Left cardiac atrium (tissue), 4 donors: ENCODE results near the gene CD320. TPM values are rescaled to one million over a fixed set of nuclear protein-coding genes. Genes with fewer than 3 reads are reported as not detected.
"Not testable (repeated sequence)": the region's sequence is repeated elsewhere in the genome, so short reads cannot be mapped to it uniquely, and the experiment has no call there.

Experiments used
- ATAC-seq, 2 donors: fragments of 200-7000 bp; cut with Tn5 transposase; one replicate each; pipeline ENCODE4 v1.9.1; 2020; ENCODE audit warnings: mild to moderate bottlenecking in 2 of 2, moderate library complexity in 2 of 2
- DNase-seq: peaks from one replicate; pipeline ENCODE4 v3.0.0-alpha.2; 2020
- intact Hi-C, 2 donors: fragments of 100-400 bp; cut with DNase I; formaldehyde crosslinking; loops; one replicate each; pipeline versions ENCODE4 v1.14.1 to v1.15.1; 2022 to 2023
- long read RNA-seq: library from polyadenylated mRNA; unstranded; transcript quantifications from one replicate; pipeline ENCODE4 v2.0.0, GENCODE V29; 2021
- total RNA-seq, 2 donors: library from RNA; stranded (reverse); fragmentation: NEBNext Ultra II Directional; extraction: Animal tissue kit (Norgen Biotek cat#: 25700); gene quantifications; one replicate each; pipeline ENCODE4 v1.2.1, GENCODE V29; 2021
- donor health status: DM: no; HTN: yes; CAD: no.
- donor health status: DM: no; HTN: yes; CAD: no; lungs with severe emphysema.
- donor health status: DM: yes; HTN: yes; CAD: no.
- donor health status: Dilated cardiomyopathy.

The CD320 gene
- total RNA-seq, result 10 to 100 TPM; 33.6 to 40.8 TPM
- long read RNA-seq, transcript CD320-201 (5 exons, 1,250 nt), result major isoform, 52 of 58 reads
- long read RNA-seq, partial matches to known transcripts, result 0 of 58 reads
- long read RNA-seq, other reads (novel, unspliced or antisense), result 6 of 58 reads

DNA sequence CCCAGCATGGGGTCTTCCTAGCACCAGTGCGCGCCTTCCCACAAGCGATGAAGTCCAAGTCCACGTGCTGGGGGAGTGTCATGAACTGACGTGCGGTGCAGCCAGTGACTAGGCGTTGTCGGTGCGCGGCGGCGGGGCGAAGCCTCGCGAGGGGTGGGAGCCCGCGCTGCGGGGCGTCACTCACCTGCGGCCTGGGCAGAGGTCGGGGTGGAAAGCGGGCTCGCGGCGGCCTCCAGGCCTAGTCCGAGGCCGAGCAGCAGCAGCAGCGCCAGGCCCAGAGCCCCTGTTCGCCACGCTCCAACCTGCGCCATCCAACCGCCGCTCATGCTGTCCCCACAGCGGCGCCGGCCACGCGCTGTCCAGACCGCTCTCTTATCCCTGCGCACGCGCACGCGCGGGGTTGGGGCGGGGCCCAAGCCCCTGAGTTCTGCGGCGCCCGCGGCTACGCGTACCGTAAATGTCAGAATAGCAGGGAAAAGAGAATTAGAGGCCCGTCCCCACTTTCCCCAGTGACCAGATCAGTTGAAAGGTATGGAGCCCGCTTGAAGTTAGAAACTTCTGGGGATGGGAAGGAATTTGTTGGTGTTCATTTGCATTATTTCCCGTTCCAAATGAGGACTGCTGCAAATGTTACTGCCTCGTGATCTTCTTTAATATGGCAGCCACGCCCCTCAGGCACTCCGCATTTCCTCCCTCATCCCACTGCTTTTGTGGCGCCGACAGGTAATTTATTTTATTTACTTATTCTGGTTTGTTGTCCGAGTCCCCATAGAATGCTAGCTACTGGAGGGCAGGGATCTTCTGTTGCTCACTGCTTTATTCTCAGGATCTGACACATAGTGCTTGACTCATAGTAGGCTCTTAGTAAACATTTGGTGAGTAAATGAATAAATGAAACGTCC is at the start of gene CD320:
TSS of gene CD320 (minus strand) at position 394 of the 902 bp plus-strand sequence. CDS start at position 326, 68 bp downstream.
- ATAC-seq (peak; percentile 95 to 97), DNase-seq (peak; percentile 94)
- intact Hi-C loops, result no loop called here

- DNase-seq (no peak), ATAC-seq (no peak)
- intact Hi-C loops, result loop anchor here (10.0 kb wide), 2 partner anchors 98 to 148 kb away; partner anchors contain the start of gene PRAM1 (in 1 of the 2)
Measured at GRCh38 chr19:8357007-8357521, 48.9 kb upstream of the CD320 start.

- intact Hi-C loops, result loop anchor here (2.0 to 10.0 kb wide), 4 partner anchors 41 to 153 kb away; partner anchors contain the start of gene PRAM1 (in 1 of the 2)
- ATAC-seq (peak; percentile 53 to 83), DNase-seq (no peak)
Measured at GRCh38 chr19:8355631-8356402, 47.7 kb upstream of the CD320 start.

GRCh38 chr19:8352845-8353244 is 44.7 kb upstream of the CD320 start:
- not testable (repeated sequence) for ATAC-seq, DNase-seq

GRCh38 chr19:8352134-8352827 is 44.1 kb upstream of the CD320 start:
- DNase-seq (no peak), ATAC-seq (peak; percentile 37 to 58)
- intact Hi-C loops, result loop anchor here (5.0 to 10.0 kb wide), 4 partner anchors 45 to 225 kb away; partner anchors contain the start of genes MYO1F (in 1 of the 2) and PRAM1 (in 1 of the 2)

More at GRCh38 chr19:8352845-8353244, 44.7 kb upstream of the CD320 start:
- intact Hi-C loops, result loop anchor here (5.0 to 10.0 kb wide), 4 partner anchors 44 to 224 kb away; partner anchors contain the start of genes MYO1F (in 1 of the 2) and PRAM1 (in 1 of the 2)

DNA sequence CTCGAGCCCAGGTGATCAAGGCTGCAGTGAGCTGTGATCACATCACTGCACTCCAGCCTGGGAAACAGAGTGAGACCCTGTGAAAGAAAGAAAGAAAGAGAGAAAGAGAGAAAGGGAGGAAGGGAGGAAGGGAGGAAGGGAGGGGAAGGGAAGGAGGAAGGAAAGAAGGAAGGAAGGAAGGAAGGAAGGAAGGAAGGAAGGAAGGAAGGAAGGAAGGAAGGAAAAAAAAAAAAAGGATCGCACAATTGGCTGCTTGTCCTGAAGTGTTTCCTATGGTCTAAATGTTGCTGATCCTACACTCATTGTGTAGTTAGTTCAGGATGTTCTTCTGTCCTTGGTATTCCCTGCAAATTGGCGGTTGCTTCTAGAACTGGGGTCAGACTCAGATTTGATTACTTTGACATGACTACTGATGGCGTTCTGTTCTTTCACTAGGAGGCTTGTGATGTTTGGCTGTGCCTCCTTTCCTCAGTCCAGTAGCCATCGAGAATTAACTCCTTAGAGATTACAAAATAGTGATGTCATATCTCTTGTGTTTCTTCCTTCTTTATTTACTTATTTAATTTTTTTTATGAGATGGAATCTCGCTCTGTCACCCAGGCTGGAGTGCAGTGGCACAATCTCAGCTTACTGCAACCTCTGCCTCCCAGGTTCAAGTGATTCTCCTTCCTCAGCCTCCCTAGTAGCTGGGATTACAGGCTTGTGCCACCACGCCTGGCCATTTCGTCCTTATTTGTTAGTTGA is 41.6 kb upstream of the CD320 start:
- ATAC-seq, DNase-seq: not testable (repeated sequence)
- intact Hi-C loops, result loop anchor here (5.0 to 10.0 kb wide), 4 partner anchors 48 to 228 kb away; partner anchors contain the start of genes MYO1F (in 1 of the 2) and PRAM1 (in 1 of the 2)

DNA sequence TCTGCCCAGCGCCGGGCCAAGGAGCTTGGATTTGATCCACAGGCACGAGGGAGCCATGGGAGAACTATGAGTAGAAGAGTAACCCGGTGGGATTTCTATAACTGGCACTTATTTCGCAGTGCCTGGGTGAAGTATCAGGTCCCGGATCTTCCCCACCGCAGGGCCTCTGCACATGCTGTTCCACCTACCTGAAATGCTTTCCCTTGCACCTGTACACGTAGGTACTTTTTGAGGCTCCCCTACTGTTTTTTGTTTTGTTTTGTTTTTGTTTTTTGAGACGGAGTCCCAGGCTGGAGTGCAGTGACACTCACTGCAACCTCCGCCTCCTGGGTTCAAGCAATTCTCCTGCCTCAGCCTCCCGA is 35.3 kb upstream of the CD320 start:
- intact Hi-C loops, result no loop called here
- no peak for DNase-seq
- no peak for ATAC-seq

DNA sequence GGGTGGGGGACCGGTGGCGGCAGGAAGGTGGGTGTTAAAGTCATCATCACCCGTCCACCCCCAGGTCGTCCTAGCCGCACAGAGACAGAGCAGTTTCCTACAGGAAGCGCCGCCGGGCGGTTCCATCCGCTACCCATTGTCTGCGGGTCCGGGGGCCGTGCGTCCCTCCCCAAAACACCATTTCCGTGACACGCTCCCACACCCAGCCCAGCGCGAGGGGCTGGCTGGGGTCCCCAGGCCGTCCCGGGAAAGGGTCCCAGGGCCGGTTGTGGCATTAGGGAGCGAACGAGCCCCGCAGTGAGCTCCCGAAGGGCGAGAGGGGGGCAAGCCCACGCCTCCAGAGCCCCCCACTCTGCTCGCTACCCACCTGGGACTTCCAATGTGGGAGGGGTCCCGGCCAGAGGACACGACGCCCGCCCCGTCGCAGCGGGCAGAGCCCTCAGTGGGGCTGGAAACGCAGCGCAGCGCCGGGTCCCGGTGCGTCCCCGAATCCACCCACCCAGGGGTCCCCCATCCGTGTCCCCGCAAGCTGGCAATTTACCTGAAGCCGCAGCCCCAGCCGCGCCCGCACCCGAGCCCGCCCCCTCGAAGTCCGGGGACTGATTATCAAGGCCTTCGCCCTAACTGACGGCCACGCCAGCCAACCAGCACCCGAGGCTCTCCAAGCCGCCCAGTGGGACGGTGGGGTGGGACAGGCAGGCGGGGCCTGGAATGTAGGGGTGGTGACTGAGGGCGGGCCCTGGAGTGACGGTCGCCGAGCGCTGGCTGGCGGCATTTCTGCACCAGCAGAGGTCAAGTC is 34.7 kb upstream of the CD320 start, which contains the start of gene KANK3:
TSS of gene KANK3 (minus strand) at position 579 of the 799 bp plus-strand sequence. CDS start 5,434 bp downstream, outside the sequence.
- intact Hi-C loops, result no loop called here
- DNase-seq (peak; percentile 98), ATAC-seq (peak; percentile 99)

DNA sequence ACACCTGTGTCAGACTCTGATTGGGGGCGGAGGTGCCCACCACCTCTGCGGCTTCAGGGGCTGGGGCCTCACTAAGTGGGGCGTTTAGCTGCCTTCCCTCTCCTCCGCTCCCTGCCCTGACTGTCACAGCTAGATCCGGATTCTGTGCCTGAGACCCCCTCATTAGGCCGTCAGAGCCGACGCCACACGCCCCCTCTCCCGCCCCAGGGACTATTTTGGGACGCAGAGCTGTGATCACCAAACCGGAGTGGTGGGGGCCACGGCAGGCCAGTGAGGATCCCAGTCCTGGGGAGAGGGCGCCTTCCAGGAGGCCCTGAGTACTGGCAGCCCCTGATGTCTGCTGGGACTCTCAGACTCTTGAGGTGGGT is 34.1 kb upstream of the CD320 start:
- intact Hi-C loops, result no loop called here
- ATAC-seq, result no peak
- DNase-seq, result no peak

GRCh38 chr19:8341504-8341903 is 33.3 kb upstream of the CD320 start:
- ATAC-seq, intact Hi-C loops, DNase-seq: not testable (repeated sequence)

DNA sequence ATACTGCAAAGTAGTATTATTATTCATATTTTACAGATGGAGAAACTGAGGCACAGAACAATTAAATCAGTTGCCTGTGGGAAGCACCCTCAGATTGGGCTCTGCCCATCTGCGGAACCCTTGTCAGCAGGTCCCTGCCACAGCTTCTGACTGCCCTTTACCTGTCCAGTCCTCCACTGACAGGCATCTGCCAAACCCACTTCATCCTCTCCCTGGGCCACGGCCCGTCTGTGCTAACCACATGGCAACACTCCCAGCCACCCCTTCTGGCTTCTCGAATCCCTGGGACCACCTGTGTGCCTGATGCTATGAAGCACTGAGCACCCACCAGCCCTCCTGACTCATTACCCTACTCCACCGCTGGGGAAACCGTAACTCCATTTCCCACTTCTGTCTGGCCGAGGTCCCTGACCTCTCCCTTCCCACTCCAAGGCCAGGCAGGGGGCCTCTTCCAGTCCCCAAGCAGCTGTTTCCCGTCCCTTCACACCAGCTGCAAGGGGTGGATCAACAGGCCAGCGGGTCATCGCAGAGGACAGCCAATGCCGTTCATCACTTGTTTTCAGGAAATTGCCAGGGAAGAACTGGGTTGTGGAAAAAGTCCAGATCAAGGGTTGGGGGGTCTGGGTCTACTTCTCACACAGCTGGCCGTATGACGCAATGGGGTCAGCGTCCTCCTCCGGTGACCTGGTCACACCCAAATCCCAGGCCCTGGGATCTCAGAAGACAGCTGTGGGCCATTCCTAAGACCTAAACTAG is 32.4 kb upstream of the CD320 start:
- intact Hi-C loops, result no loop called here
- DNase-seq (peak; percentile 79), ATAC-seq (peak; percentile 14 to 44)

GRCh38 chr19:8338835-8339234 is 30.7 kb upstream of the CD320 start:
- intact Hi-C loops, result no loop called here
- ATAC-seq, result no peak
- no peak for DNase-seq

- ATAC-seq (no peak), DNase-seq (no peak)
- intact Hi-C loops, result no loop called here
Measured at GRCh38 chr19:8337728-8338127, 29.6 kb upstream of the CD320 start.

DNA sequence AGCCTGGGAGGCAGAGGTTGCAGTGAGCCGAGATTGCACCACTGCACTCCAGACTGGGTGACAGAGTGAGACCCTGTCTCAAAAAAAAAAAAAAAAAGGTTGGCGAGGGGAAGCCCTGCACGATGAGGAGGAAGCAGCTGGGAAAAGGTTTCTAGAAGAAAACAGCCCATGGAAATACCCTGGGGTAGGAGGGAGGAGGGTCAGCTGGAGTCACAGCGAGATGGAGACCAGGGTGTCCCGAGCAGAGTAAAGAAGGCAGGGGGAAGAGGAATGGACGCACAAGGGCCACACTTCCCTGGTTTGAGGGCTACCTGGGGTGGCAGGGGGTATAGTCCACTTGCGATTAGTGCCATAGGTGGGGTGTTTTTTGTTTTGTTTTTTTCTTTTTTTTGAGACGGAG is 28.5 kb upstream of the CD320 start:
- DNase-seq (no peak), ATAC-seq (no peak)
- intact Hi-C loops, result no loop called here

GRCh38 chr19:8336072-8336569 is 28.0 kb upstream of the CD320 start:
- no peak for ATAC-seq
- DNase-seq, result no peak

More at GRCh38 chr19:8336072-8336569, 28.0 kb upstream of the CD320 start:
- intact Hi-C loops, result no loop called here
